Gastrocnemius medialis (tissue), 4 donors: Measurements from ENCODE around the gene SORBS1.
A peak's percentile ranks its signal among the peaks of the same experiment; 100 is the strongest.

Source experiments
- CTCF ChIP-seq, 5 experiments: fragments of 450-650 bp in 3 of 5; fragments of 200-600 bp in 2 of 5; sonication (generic) in 2 of 5; IDR thresholded peaks in 4 of 5; conservative IDR thresholded peaks in 1 of 5; 1 replicate in 4 of 5; 2 replicates in 1 of 5; pipeline ENCODE4 v1.5.1; 2016 to 2019; ENCODE audit warnings: antibody characterized with exemption in 5 of 5, mild to moderate bottlenecking in 3 of 5, moderate library complexity in 3 of 5
- POLR2A ChIP-seq, 2 donors: fragments of 450-650 bp; IDR thresholded peaks; one replicate each; pipeline ENCODE4 v1.6.1; 2017; ENCODE audit warnings: antibody characterized with exemption in 2 of 2, mild to moderate bottlenecking in 2 of 2, moderate library complexity in 2 of 2

DNA sequence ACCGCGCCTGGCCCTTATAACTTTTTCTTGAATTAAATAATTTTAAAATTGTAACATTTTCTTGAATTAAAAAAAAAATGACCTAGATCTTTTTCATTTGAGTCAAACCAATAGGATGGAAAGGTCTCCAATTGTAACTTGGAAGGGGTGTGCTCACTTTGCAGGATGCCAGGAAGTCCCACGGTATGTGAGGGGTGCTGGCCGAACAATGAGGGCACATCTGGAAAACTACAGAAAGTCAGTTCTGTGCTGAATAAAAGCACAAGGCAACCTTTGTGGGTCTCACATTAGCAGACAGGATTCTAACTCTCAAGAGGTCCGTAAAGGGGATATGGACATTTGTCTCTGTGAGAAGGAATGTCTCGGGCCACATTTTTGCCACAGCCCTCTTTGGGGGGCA is 217.6 kb downstream of the SORBS1 start:
- no peak for TF ChIP-seq CTCF (IDR thresholded peaks at IDR 0.05 in 4 of 5, conservative IDR thresholded peaks at IDR 0.05 in 1 of 5)
- TF ChIP-seq POLR2A (IDR thresholded peaks at IDR 0.05): peak in 1 of 2 donors; percentile 40
